ENCODE measurements around the gene AP1S3.

AP1S3 gene

GRCh38 chr2:223712642-223713041, 124.7 kb downstream of the AP1S3 start:
- DNase-seq: no peak

GRCh38 chr2:223711596-223712326, 125.6 kb downstream of the AP1S3 start:
- DNase-seq: no peak
